Esophagus (tissue), 2 donors: ENCODE results near the gene FKBP5. TPM values are rescaled to one million over a fixed set of nuclear protein-coding genes. Genes with fewer than 3 reads are reported as not detected.
"Not testable (repeated sequence)": the region's sequence is repeated elsewhere in the genome, so short reads cannot be mapped to it uniquely, and the experiment has no call there.

Experiments used
- H3K27ac ChIP-seq, 2 donors: one replicate each; pipeline ENCODE4 v1.5.1; 2013; ENCODE audit warnings: low read depth in 2 of 2, mild to moderate bottlenecking in 2 of 2, inconsistent platforms in 1 of 2, low read length in 1 of 2, moderate library complexity in 1 of 2
- H3K27me3 ChIP-seq, 2 donors: one replicate each; pipeline ENCODE4 v1.6.1; 2013; ENCODE audit warnings: low read length in 2 of 2, control low read depth in 1 of 2, mild to moderate bottlenecking in 1 of 2; ENCODE audit not compliant: insufficient read depth in 2 of 2, control insufficient read depth in 1 of 2
- H3K36me3 ChIP-seq, 2 donors: one replicate each; pipeline ENCODE4 v1.6.1; 2013; ENCODE audit warnings: low read length in 1 of 2; ENCODE audit not compliant: control insufficient read depth in 2 of 2, insufficient read depth in 2 of 2
- H3K4me1 ChIP-seq, 2 donors: one replicate each; pipeline ENCODE4 v1.6.1; 2013; ENCODE audit warnings: low read length in 1 of 2; ENCODE audit not compliant: control insufficient read depth in 2 of 2, insufficient read depth in 2 of 2
- H3K4me3 ChIP-seq, 2 donors: one replicate each; pipeline ENCODE4 v1.5.1; 2013; ENCODE audit warnings: low read length in 2 of 2, mild to moderate bottlenecking in 2 of 2, low read depth in 1 of 2, moderate library complexity in 1 of 2
- H3K9me3 ChIP-seq, 2 donors: one replicate each; pipeline ENCODE4 v1.6.1; 2013; ENCODE audit warnings: mild to moderate bottlenecking in 2 of 2, low read depth in 1 of 2, low read length in 1 of 2, moderate library complexity in 1 of 2; ENCODE audit not compliant: control insufficient read depth in 2 of 2, insufficient read depth in 1 of 2
- WGBS, 2 donors: extraction: QIAGEN DNeasy Blood & Tissue Kit; methylation state at CpG; one replicate each; pipeline ENCODE4 v1.1.7; 2013; 5-methylcytosine and 5-hydroxymethylcytosine counted together
- polyA plus RNA-seq, 2 donors: library from polyadenylated mRNA; stranded (reverse); fragments of 200-250 nt; gene quantifications; one replicate each; pipeline ENCODE4 v1.2.3, GENCODE V29; 2013
- donor health status: healthy with polysubstance abuse.
- donor health status: Bipolar disorder and iron deficiency.

The FKBP5 gene
- 10 to 100 TPM; 32.8 to 45.9 TPM for polyA plus RNA-seq

DNA sequence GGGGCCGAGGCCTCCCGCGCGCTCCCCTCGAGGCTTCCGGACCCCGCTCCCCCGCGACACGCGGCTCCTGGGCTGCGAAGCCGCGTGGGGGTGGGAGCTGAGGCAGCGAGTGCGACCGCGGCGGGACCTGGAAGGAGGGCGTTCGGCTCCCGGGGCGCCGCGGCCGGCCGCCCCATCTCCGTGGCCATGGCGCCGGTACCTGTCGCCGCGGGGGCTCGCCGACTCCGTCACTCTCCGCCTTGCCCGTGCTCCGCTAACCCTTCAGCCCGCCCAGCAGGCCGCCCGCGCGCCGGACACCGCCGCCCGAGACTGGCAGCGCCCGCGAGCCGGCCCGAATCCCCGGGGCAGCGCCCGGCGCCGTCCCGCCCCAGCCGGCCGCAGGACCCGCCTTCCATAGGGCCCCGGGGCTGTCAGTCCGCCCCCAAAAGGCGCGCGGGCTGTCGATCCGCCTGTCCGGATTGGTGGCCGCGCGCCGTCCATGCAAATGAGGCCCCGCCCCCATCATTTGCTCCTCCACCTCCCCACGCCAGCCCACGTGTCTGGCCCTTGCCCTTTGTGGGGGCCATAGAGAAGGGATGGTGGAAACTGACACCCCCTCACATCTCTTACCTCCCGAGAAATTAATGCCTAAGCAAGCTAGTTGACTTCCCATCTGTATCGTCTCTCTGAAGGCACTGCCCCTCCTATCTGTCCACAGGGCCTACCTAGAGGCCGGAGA lies at the start of gene FKBP5:
FKBP5 (minus strand) TSS at position 311 of the 718 bp plus-strand sequence. CDS start 46,091 bp downstream, outside the sequence.
- 2% methylated on average over 65 to 80 of the region's 80 CpGs for WGBS, 2 donors
- Histone ChIP-seq H3K4me3 (peak within 1 kb of the TSS; percentile 77 to 99), H3K27ac (peak within 1 kb of the TSS; percentile 95 to 98), H3K36me3 (peaks cover 0 to 2% of the 10 kb centered on the region in 2 donors), H3K4me1 (peaks cover 0 to 13% of the 10 kb centered on the region in 2 donors), H3K9me3 (no peaks in the 10 kb centered on the region), H3K27me3 (no peaks in the 10 kb centered on the region)

DNA sequence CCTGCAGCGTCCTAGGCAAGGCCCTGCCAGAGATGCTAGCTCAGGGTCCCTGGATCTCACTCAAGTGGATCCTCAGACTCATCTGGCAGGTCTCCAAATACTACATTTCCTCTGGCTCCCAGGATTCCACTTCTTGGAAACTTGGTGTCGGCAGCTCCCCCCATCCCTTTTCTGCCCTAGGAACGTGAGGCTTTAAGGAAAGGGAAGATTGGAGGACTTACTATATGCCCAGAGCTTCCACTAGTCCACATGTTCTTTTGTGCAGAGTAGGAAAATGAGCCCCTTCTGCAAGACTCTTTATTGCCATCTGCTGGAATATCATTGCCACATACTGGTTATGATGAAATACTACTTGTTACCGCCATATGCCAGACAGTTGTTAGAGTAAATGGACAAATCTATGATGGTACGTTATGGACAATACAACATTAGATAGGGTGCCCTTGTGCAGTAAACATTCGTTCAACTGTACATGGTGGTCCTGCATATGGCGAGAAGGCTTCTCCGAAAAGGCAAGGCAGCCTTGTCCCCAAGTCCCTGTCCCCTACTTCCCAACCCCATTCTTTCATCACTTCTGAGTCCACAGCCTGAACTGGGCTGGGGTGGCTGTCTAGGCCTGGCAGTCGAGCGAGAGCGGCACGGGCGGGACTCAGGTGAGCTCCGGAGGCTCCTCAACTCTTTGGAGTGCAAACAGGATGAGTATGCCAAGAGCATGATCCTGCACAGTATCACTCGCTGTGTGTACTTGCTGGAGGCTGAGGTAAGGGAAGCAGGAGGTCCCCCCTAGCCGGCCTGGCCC lies 48.9 kb upstream of the FKBP5 start:
- peaks cover 0 to 19% of the 10 kb centered on the region in 2 donors for H3K4me1 ChIP-seq
- H3K36me3 ChIP-seq = no peaks in the 10 kb centered on the region
- no peak overlapping the region for H3K27ac ChIP-seq
- WGBS, 2 donors = 56 to 61% methylated on average over 16 of the region's 16 CpGs
- no peaks in the 10 kb centered on the region for H3K27me3 ChIP-seq
- no peaks in the 10 kb centered on the region for H3K9me3 ChIP-seq
- H3K4me3 ChIP-seq = no peak overlapping the region

DNA sequence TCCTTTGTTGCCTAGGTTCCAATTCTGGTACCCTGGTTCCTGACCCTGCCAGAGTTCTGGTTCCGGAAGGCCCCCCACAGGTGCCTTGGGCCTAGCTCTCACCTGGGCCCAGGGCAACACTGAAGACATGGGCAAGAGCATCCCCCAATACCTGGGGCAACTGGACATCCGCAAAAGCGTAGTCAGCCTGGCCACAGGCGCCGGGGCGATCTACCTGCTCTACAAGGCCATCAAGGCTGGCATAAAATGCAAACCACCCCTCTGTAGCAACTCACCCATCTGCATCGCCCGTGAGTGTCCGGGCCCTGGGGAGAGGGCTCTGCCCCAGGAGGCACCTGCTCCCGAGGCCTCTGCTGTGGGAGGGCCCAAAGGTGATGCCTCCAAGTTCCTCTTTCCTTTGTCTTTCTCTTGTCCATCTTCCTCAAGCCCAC lies 48.3 kb upstream of the FKBP5 start, which contains the start of gene ARMC12:
ARMC12 (plus strand) TSS at position 51 of the 431 bp plus-strand sequence; CDS start at position 128, 77 bp downstream.
- WGBS, 2 donors = 89 to 91% methylated on average over 10 of the region's 10 CpGs
- H3K4me1 ChIP-seq = peaks cover 0 to 24% of the 10 kb centered on the region in 2 donors
- H3K27ac ChIP-seq = no peak within 1 kb of the TSS
- H3K9me3 ChIP-seq = no peaks in the 10 kb centered on the region
- H3K27me3 ChIP-seq = no peaks in the 10 kb centered on the region
- no peaks in the 10 kb centered on the region for H3K36me3 ChIP-seq
- H3K4me3 ChIP-seq = no peak within 1 kb of the TSS

DNA sequence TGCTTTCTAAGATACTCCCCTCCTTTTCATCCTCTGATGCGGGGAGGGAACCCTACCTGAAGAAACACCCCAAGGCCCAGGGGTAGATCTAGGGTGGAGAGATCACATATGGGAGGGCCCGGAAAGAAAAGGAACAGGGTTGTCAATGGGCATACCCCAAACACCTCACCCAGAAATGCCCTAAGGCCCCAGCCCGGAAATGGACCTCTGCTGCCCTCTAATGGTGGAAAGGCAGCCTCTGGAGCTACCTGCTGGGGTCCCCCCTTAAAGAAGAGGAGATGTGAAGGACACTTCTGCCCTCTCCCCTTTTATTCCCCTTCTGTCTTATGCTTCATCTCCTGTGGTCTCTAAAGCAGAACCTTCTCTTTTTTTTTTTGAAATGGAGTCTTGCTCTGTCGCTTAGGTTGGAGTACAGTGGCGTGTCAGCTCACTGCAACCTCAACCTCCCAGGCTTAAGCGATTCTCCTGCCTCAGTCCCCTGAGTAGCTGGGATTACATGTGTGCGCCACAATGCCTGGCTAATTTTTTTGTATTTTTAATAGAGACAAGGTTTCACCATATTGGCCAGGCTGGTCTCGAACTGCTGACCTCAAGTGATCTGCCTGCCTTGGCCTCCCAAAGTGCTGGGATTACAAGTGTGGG lies 47.7 kb upstream of the FKBP5 start:
- H3K4me1 ChIP-seq = peaks cover 0 to 24% of the 10 kb centered on the region in 2 donors
- no peak overlapping the region for H3K27ac ChIP-seq
- H3K4me3 ChIP-seq = no peak overlapping the region
- WGBS, 2 donors = 60 to 61% methylated on average over 8 of the region's 8 CpGs
- no peaks in the 10 kb centered on the region for H3K36me3 ChIP-seq
- no peaks in the 10 kb centered on the region for H3K27me3 ChIP-seq
- no peaks in the 10 kb centered on the region for H3K9me3 ChIP-seq

DNA sequence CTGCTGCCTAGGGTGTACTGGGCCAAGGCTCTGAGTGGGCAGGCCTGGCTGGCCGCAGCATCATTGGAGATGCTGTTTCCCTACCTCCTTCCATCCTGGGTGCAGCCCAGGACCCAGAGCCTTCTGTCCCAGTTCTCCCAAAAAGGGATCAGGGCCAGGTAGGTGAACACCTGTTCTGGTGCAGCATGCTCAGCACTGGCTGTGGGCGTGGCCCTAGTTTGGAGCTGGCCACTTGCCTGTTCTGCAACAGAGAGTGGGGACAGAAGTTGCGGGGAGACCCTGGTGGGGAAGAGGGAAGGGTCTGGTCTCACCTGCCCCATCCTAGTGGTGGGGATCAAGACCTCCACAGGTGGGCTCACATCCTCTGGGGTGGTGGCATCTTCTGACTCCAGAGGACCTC lies 46.7 kb upstream of the FKBP5 start:
- Histone ChIP-seq H3K4me3 (no peak overlapping the region), H3K4me1 (peaks cover 0 to 24% of the 10 kb centered on the region in 2 donors), H3K27me3 (no peaks in the 10 kb centered on the region), H3K27ac (peak overlapping the region in 1 of 2 donors; percentile 22), H3K36me3 (no peaks in the 10 kb centered on the region), H3K9me3 (no peaks in the 10 kb centered on the region)
- 71 to 72% methylated on average over 3 of the region's 3 CpGs for WGBS, 2 donors

DNA sequence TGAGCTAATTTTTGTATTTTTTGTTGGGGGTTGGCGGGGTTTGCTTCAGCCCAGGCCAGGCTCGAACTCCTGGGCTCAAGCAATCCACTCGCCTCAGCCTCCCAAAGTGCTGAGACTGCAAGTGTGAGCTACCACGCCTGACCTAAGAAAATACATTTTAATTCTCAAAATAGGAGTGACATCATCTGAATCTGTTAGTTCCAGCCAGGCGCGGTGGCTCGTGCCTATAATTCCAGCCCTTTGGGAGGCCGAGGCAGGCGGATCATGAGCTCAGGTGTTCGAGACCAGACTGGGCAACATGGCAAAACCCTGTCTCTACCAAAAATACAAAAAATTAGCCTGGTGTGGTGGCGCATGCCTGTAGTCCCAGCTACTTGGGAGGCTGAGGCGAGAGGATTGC lies 45.6 kb upstream of the FKBP5 start:
- Histone ChIP-seq H3K27ac (peak overlapping the region; percentile 85 to 98), H3K4me1 (peaks cover 0 to 27% of the 10 kb centered on the region in 2 donors)
- H3K36me3 ChIP-seq, H3K9me3 ChIP-seq, H3K27me3 ChIP-seq, H3K4me3 ChIP-seq: not testable (repeated sequence)
- 84 to 90% methylated on average over 12 of the region's 12 CpGs for WGBS, 2 donors

DNA sequence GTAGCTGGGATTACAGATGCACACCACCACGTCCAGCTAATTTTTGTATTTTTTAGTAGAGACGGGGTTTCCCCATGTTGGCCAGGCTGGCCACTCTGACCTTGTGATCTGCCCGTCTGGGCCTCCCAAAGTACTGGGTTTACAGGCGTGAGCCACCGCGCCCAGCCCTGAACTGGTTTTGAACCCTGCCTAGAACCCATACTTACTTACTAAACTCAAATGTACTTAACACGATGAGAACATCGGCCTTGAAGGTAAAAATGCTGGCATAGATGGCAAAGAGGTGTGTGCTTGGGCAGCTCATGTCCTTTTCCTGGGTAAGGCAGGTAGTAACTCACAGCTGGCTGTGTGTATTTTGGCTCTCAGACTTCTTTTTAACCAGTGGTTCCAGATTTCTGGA lies 44.9 kb upstream of the FKBP5 start:
- Histone ChIP-seq H3K4me3 (no peak overlapping the region), H3K4me1 (peaks cover 3 to 34% of the 10 kb centered on the region in 2 donors)

DNA sequence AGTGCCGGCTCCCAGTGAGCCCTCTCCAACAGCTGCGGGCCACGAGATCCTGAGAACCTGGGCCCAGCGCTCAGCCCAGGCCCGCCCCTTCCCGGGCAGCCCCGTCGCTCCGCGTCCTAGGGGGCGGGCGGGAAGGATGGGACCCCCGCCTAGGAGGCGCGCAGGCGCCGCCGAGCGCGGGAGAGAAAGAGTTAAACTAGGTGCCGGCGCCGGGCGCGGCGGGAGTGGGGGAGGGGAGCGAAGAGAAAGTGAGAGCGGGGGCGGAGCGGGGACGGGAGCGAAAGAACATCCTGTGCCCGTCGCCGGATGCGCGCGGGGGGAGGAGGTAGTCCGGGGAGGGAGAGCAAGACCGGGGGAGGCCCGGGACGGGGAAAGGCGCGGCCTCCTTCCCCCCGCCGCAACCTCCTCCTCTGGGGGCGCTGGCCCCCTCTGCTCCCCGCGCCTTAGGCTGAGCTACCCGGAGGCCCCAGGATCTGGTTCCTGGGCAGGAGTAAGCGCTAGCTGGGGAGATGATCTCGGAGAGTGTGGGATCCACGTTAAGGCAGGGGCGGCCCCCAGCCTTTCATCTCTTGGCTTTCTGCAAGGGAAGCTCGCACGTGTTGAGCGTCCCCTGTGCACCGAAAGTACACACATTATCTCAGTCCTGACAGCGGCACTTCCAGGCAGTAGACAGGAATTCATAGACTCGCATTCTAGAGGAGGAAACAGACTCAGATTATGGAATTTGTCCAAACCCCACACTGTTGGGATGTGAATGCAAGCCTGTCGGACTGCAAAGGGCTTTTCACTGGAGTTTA lies 43.2 kb upstream of the FKBP5 start:
- no peaks in the 10 kb centered on the region for H3K27me3 ChIP-seq
- 0 to 1% methylated on average over 34 to 61 of the region's 61 CpGs for WGBS, 2 donors
- peaks cover 3 to 44% of the 10 kb centered on the region in 2 donors for H3K4me1 ChIP-seq
- H3K36me3 ChIP-seq = no peaks in the 10 kb centered on the region
- H3K4me3 ChIP-seq = peak overlapping the region; percentile 53 to 62
- peak overlapping the region; percentile 98 to 100 for H3K27ac ChIP-seq
- no peaks in the 10 kb centered on the region for H3K9me3 ChIP-seq

More for the DNA sequence above, 44.9 kb upstream of the FKBP5 start:
- 51 to 57% methylated on average over 8 of the region's 8 CpGs for WGBS, 2 donors
- H3K36me3 ChIP-seq = no peaks in the 10 kb centered on the region
- no peaks in the 10 kb centered on the region for H3K27me3 ChIP-seq
- H3K9me3 ChIP-seq = no peaks in the 10 kb centered on the region
- H3K27ac ChIP-seq = peak overlapping the region; percentile 85 to 98

DNA sequence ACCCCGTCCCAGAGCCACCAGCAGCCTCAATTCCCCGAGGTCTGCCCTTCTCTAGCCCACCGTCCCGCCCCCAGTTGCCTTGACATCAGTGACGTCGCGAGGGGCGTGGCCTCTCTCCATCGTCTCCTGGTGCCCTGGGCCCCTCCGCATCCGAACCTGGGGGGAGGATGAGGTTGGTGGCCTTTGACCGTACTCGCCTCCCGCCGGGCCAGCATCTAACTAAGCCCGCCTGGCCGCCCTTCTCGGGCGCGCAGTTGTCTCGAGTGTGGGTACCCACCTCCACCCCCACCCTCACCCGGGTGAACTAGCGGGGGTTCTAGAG lies 42.7 kb upstream of the FKBP5 start:
- H3K27ac ChIP-seq = peak overlapping the region; percentile 98 to 100
- no peaks in the 10 kb centered on the region for H3K27me3 ChIP-seq
- H3K9me3 ChIP-seq = no peaks in the 10 kb centered on the region
- H3K4me3 ChIP-seq = peak overlapping the region; percentile 53 to 62
- peaks cover 3 to 46% of the 10 kb centered on the region in 2 donors for H3K4me1 ChIP-seq
- 1 to 2% methylated on average over 23 of the region's 23 CpGs for WGBS, 2 donors
- H3K36me3 ChIP-seq = no peaks in the 10 kb centered on the region
